ELR (cell line): ENCODE measurements around the gene PRKG1.
"Not testable (repeated sequence)": the region's sequence is repeated elsewhere in the genome, so short reads cannot be mapped to it uniquely, and the experiment has no call there.

ENCODE experiments used
- DNase-seq: peaks from one replicate; pipeline ENCODE4 v3.0.0-alpha.2; 2015; ENCODE audit warnings: low read depth

The PRKG1 gene

GRCh38 chr10:51170518-51171245 is 96.4 kb downstream of the PRKG1 start:
- peak; percentile 13 for DNase-seq

- DNase-seq: peak; percentile 21
Measured at GRCh38 chr10:51171946-51172345, 97.7 kb downstream of the PRKG1 start.

DNA sequence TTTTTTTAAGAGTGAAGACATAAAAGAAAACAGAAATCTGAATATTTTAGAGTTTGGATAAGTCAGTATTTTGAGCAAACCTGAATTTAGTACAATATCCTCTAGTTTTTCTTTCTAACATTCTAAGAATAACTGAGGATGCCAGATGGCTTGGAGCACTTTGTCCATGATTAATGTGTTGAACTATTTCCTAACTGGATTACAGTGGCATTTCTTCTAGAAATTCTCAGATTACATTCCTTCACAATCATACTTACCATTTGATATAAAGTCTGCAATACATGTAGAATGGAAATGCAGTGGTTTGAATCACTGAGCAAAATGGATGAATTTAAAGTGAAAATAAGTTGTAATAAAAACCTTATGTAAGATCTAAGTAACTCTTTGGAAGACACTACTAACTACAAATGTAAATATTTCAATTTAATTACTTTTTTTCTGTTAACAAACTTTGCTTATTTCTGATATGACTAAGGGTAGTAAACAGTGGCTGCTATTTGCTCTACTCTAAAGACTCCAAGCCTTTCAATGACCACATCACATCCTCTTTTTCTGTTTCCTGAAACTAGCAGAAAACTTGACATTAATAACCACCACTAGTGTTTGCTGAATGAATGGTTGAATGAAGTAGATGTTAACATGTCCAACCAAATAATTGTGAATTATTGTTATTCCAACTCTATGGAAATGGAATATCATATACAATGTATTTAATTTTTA is 102.8 kb downstream of the PRKG1 start:
- no peak for DNase-seq

GRCh38 chr10:51178634-51179033 is 104.3 kb downstream of the PRKG1 start:
- DNase-seq: no peak

- DNase-seq: no peak
Measured at GRCh38 chr10:51180141-51180540, 105.9 kb downstream of the PRKG1 start.

DNA sequence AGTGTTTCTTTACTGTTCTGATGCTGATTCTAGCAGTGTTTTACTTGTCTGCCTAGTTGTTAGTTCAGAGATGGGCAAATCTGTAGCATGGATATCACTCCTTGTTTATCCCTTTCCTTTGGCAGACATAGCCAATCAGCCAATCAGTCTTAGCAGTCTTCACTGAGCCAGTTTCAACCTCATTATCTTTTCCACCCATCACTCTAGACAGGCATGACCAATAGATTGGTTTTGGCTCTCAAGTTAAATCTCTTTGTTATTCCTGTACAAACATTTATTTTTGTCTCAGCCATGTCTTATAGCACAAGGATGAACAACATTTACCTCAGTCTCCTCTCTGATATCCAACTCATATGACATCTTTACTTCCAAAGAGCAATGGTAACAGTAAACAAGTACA is 109.5 kb downstream of the PRKG1 start:
- DNase-seq: no peak

DNA sequence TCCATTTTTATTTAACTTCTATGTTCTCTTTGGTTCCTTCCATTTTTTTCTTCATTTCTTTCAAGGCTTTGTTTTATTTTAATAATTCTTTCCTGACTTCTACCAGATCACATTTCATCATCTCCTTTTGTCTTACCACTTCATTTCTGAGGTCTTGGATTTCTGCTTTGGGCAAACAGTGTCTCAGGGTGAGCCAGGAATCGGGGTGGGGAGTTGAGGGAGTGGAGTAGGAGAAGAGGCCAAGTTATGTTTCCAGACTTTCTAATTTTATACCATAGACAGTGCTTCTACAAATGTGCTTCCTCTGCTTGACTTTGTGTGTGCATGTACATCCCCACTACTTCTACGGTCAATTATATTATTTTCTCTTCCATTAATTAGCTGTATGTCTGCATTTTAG is 112.1 kb downstream of the PRKG1 start:
- DNase-seq: no peak

GRCh38 chr10:51188008-51188407 is 113.7 kb downstream of the PRKG1 start:
- no peak for DNase-seq

DNA sequence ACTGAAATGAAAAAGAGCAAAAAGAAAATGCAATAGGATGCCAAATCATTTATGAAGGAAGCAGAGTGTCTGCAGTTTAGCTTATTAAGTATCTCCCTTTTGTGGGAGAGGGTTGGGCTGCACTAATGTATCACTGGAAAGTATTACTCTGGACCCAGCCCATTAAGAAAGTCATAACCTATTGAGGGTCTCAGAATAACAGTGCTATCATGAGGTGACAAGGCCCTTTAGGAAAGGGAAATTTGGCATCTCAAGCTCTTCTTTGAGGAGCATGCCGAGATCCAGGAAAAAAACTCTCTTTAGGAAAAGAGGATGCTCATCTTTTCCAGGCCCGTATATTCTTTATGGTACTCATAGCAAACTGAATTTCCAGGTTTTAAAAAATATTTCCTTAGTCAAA is 114.6 kb downstream of the PRKG1 start:
- no peak for DNase-seq

DNA sequence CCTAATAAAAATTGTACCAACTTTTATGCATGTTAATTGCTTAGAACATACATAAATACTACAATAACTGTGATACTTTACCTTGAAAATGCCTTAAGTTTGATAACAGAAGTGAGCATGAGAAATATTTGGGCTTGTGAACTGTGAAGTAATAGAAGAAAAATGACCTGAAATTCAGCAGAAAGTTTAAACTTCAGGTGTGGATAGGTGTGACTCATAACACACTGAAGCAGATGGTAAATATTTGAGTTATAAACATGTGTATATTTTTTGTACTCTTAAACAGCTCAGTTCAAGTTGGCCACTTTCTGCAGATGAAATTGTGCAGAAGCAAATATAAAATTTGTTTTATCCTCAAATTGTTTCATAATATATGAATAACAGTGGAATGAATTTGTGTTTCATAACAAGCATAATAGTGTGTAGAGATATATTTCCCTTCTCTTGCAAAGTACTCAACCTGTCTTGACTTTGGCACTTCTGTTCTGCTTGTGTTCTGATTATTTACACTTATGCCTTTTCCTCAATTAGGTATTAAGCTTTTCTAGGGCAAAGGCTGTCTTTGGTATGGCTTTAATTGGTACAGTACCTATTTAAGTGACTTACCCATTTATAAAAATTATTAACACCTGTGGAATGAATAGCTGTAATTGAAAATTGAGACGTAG is 122.4 kb downstream of the PRKG1 start:
- DNase-seq: no peak

- DNase-seq: no peak
Measured at GRCh38 chr10:51198170-51198569, 123.9 kb downstream of the PRKG1 start.

DNA sequence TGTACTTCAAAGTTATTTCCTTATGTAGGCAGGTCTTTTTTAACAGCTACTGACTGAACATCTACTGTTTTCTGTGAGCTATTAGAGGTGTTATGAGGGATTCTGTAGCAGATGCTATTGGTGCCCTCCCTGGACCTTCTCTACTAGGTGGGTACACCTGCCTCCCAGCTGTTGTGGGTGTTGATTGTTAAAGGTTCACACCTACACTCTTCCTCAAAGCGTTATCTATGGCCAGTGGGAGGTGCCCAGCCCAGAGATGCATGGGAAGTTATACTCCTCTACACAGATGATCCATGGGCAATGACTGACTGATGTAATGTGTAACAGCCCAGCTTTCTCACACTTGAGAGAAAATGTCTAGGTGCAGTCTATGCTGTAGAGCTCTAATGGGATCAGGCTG is 127.7 kb downstream of the PRKG1 start:
- no peak for DNase-seq

DNA sequence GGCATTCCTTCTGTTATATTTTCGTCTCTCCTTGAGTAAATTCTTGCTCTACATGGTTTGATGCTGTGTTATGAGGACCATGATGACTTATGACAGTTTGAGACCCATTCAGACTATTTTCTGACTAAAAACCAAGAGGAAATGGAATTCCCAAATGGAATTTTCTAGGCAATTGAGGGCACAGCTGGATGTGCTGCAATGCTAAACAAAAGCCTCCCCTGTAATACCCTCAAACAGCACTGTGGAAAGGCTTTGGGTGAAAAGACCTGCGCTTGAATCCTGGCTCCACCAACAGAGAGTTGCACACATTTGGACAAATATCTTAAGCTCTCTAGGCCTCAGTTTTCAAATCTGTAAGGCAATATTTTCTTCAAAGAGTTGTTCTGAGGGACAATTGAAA is 129.1 kb downstream of the PRKG1 start:
- DNase-seq: no peak

DNA sequence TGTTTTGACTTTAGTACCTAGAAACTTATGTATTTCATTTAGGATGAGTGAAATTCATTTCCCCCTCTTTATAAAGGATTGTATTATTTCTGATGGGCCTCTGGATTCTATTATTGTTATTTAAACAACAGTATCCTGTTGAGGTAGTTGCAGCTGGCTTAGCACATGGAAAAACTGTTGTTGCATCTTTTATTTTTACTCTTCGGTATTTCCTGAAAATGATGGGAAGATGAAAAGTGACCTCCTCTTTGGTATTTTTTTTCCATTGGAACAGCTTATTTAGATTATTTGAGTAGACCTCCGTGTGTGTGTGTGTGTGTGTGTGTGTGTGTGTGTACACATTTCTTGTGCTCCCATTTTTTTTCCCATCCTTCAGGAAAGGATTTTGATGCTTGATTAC is 129.8 kb downstream of the PRKG1 start:
- DNase-seq: no peak

GRCh38 chr10:51204701-51205100 is 130.4 kb downstream of the PRKG1 start:
- no peak for DNase-seq

GRCh38 chr10:51206500-51206899 is 132.2 kb downstream of the PRKG1 start:
- DNase-seq: no peak

DNA sequence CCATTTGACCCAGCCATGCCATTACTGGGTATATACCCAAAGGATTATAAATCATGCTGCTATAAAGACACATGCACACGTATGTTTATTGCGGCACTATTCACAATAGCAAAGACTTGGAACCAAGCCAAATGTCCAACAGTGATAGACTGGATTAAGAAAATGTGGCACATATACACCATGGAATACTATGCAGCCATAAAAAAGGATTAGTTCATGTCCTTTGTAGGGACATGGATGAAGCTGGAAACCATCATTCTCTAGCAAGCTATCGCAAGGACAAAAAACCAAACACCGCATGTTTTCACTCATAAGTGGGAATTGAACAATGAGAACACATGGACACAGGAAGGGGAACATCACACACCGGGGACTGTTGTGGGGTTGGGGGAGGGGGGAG is 138.7 kb downstream of the PRKG1 start:
- not testable (repeated sequence) for DNase-seq

DNA sequence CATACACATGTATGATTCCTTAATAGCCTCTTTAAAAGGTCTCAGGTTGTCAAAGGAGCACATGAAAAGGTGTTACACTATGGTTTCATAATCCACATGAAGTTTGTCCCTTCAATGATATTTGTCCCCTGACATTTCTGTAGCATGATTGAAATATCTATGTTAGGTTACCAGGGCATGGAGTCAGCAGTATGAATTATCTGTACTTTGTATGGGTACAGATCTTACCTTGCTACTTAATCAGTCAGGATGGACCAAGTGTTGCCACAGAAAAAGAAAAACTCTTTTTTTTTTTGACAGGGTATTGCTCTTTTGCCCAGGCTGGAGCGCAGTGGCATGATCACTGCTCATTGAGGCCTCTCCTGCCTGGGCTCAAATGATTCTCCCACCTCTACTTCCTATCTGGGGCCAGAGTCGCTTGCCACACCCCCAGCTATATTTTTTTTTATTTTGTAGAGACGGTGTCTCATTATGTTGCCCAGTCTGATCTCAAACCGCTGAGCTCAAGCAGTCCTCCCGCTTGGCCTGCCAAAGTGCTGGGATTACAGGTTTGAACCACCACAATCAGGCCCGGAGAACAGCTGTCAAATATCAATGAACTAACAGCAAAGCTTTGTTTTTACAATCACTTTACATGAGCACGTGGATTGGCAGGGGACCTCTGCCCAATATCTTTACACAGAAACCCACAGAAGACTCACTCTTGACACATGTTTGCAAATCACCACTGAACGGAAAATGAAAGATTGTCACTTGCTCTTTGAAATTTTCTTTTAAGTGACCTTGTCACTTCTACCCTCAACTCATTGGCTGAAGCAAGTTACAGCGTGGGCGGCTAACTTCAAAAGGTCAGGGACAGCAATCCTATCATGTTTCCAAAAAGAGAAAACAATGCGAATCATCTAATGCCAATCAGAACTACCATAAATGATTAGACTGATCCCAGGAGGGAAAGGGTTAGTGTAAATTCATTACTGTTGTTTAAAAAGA is 140.2 kb downstream of the PRKG1 start:
- DNase-seq: no peak

- no peak for DNase-seq
Measured at GRCh38 chr10:51215951-51216834, 141.9 kb downstream of the PRKG1 start.

DNA sequence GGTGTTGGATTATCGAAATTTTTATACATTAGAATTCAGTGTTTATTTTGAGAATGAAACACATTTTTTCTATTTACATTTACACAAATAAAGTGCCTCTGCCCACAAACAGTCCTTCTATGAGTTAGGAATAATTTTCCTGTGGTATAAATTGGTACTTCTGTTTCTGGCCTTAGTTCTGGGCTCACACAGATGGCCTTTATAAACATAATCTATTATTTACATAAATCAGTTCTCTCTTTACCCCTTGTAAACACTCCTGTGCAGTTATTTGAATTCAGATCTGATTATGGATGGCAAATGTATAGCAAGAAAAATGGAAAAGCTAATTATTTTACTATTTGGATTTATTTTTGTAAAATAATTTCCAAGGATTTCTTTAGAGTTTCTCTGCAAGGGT is 143.2 kb downstream of the PRKG1 start:
- DNase-seq: no peak

DNA sequence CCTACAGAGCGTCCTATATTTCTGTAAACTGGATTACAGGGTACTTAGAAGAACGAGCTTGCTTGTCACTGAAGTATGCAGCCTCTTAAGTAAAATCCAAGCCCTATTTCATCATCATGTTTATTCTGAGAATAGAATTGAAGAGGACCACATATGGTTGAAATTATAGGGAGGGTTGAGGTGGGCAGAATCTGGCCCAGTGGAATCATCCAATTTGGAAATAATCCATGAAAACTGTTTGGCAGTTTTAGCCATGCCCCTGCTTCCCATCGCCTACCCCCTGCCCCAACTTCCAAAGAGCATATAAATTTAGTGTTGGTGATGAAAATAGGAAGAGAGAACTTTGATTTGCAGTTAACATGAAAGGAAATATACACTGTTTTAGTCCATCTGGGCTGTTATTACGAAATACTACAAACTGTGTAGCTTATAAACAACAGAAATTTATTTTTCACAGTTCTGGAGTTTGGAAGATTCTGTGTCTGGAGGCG is 150.4 kb downstream of the PRKG1 start:
- DNase-seq: peak; percentile 4
